ENCODE data around the gene UNC5B. TPM values are rescaled to one million over a fixed set of nuclear protein-coding genes. Genes with fewer than 3 reads are reported as not detected.

UNC5B gene
- total and polyA plus RNA-seq, 2 experiments from 2014 or later: 2.7 to 6.5 TPM

GRCh38 chr10:71312220-71312619 is 99.8 kb downstream of the UNC5B start:
- no peaks in the 10 kb centered on the region; the same call in 1 of the 2 replicates for H3K27me3 ChIP-seq (replicated peaks; ENCODE audit: insufficient read depth)
- H3K9ac ChIP-seq: no peak overlapping the region
- H3K9me2 ChIP-seq (ENCODE audit: insufficient read depth): no peaks in the 10 kb centered on the region
- H3K79me2 ChIP-seq (ENCODE audit: insufficient read depth): no peaks in the 10 kb centered on the region
- H3K4me2 ChIP-seq (ENCODE audit: unreplicated experiment): no peak overlapping the region
- H3F3A ChIP-seq (ENCODE audit: insufficient read depth): no peaks in the 10 kb centered on the region
- peaks cover 11% of the 10 kb centered on the region for H3K4me1 ChIP-seq (ENCODE audit: insufficient read depth)
- no peaks in the 10 kb centered on the region for H4K20me1 ChIP-seq (ENCODE audit: insufficient read depth)
- no peaks in the 10 kb centered on the region for H3K36me3 ChIP-seq (ENCODE audit: low read depth)
- no peak for TF ChIP-seq EZH2 (IDR thresholded peaks at IDR 0.05; ENCODE audit: insufficient read depth, poor library complexity, severe bottlenecking)
- no peak for TF ChIP-seq EZH2phosphoT487 (IDR thresholded peaks at IDR 0.05; ENCODE audit: insufficient read depth, low read depth)
- DNase-seq: no peak
- WGBS, 2 experiments (ENCODE audit: low coverage in 1 of 2, low lambda C conversion rate in 2 of 2, missing lambda C conversion rate in 2 of 2): 92 to 95% methylated on average over 1 of the region's 1 CpG
- H3K9me3 ChIP-seq (ENCODE audit: low read depth): no peaks in the 10 kb centered on the region
- no peak overlapping the region for H3K4me3 ChIP-seq
- in situ Hi-C loops (cut with MboI): no loop called here
- no peak overlapping the region for H2AFZ ChIP-seq
- no peak overlapping the region for H3K27ac ChIP-seq

GRCh38 chr10:71312811-71313789 is 100.7 kb downstream of the UNC5B start:
- Histone ChIP-seq H3K4me2 (ENCODE audit: unreplicated experiment) (no peak overlapping the region), H4K20me1 (ENCODE audit: insufficient read depth) (no peaks in the 10 kb centered on the region), H3F3A (ENCODE audit: insufficient read depth) (no peaks in the 10 kb centered on the region), H3K9me3 (ENCODE audit: low read depth) (no peaks in the 10 kb centered on the region), H3K27me3 (replicated peaks; ENCODE audit: insufficient read depth) (no peaks in the 10 kb centered on the region; the same call in 1 of the 2 replicates), H3K27ac (no peak overlapping the region), H3K79me2 (ENCODE audit: insufficient read depth) (no peaks in the 10 kb centered on the region), H2AFZ (peak overlapping the region; percentile 79), H3K4me1 (ENCODE audit: insufficient read depth) (peaks cover 11% of the 10 kb centered on the region), H3K9ac (peak overlapping the region; percentile 25; the same call in 1 of the 2 replicates), H3K4me3 (no peak overlapping the region), H3K9me2 (ENCODE audit: insufficient read depth) (no peaks in the 10 kb centered on the region), H3K36me3 (ENCODE audit: low read depth) (no peaks in the 10 kb centered on the region)
- peak; percentile 72 for DNase-seq
- in situ Hi-C loops (cut with MboI): no loop called here
- no peak for TF ChIP-seq EZH2 (IDR thresholded peaks at IDR 0.05; ENCODE audit: insufficient read depth, poor library complexity, severe bottlenecking)
- TF ChIP-seq EZH2phosphoT487 (IDR thresholded peaks at IDR 0.05; ENCODE audit: insufficient read depth, low read depth): no peak
- WGBS, 2 experiments (ENCODE audit: low coverage in 1 of 2, low lambda C conversion rate in 2 of 2, missing lambda C conversion rate in 2 of 2): 12 to 13% methylated on average over 19 of the region's 19 CpGs

GRCh38 chr10:71314028-71314693 is 101.8 kb downstream of the UNC5B start:
- H3K9me3 ChIP-seq (ENCODE audit: low read depth): no peaks in the 10 kb centered on the region
- no peak for TF ChIP-seq EZH2 (IDR thresholded peaks at IDR 0.05; ENCODE audit: insufficient read depth, poor library complexity, severe bottlenecking)
- no peak for TF ChIP-seq EZH2phosphoT487 (IDR thresholded peaks at IDR 0.05; ENCODE audit: insufficient read depth, low read depth)
- no peaks in the 10 kb centered on the region; the same call in 1 of the 2 replicates for H3K27me3 ChIP-seq (replicated peaks; ENCODE audit: insufficient read depth)
- peaks cover 11% of the 10 kb centered on the region for H3K4me1 ChIP-seq (ENCODE audit: insufficient read depth)
- no peaks in the 10 kb centered on the region for H3K9me2 ChIP-seq (ENCODE audit: insufficient read depth)
- 3 to 4% methylated on average over 17 to 20 of the region's 21 CpGs for whole genome bisulfite sequencing, 2 experiments (ENCODE audit: low coverage in 1 of 2, low lambda C conversion rate in 2 of 2, missing lambda C conversion rate in 2 of 2)
- peak; percentile 65 for DNase-seq
- H2AFZ ChIP-seq: peak overlapping the region; percentile 79
- no peak overlapping the region for H3K27ac ChIP-seq
- no peaks in the 10 kb centered on the region for H4K20me1 ChIP-seq (ENCODE audit: insufficient read depth)
- H3K4me2 ChIP-seq (ENCODE audit: unreplicated experiment): peak overlapping the region; percentile 16
- no peaks in the 10 kb centered on the region for H3F3A ChIP-seq (ENCODE audit: insufficient read depth)
- H3K4me3 ChIP-seq: no peak overlapping the region
- H3K9ac ChIP-seq: peak overlapping the region; percentile 25; the same call in 1 of the 2 replicates
- in situ Hi-C loops (cut with MboI): no loop called here
- H3K79me2 ChIP-seq (ENCODE audit: insufficient read depth): no peaks in the 10 kb centered on the region
- no peaks in the 10 kb centered on the region for H3K36me3 ChIP-seq (ENCODE audit: low read depth)

GRCh38 chr10:71314694-71315225 is 102.4 kb downstream of the UNC5B start:
- Histone ChIP-seq H3K4me3 (no peak overlapping the region), H2AFZ (0 out of 2 replicates have a peak overlapping the region, but pooled peaks have one; percentile 28)

More at GRCh38 chr10:71314694-71315225, 102.4 kb downstream of the UNC5B start:
- Histone ChIP-seq H3K4me2 (ENCODE audit: unreplicated experiment) (no peak overlapping the region), H3K27me3 (replicated peaks; ENCODE audit: insufficient read depth) (no peaks in the 10 kb centered on the region; the same call in 1 of the 2 replicates), H3K36me3 (ENCODE audit: low read depth) (no peaks in the 10 kb centered on the region), H3K79me2 (ENCODE audit: insufficient read depth) (no peaks in the 10 kb centered on the region), H3K9me2 (ENCODE audit: insufficient read depth) (no peaks in the 10 kb centered on the region), H3K4me1 (ENCODE audit: insufficient read depth) (peaks cover 11% of the 10 kb centered on the region), H4K20me1 (ENCODE audit: insufficient read depth) (no peaks in the 10 kb centered on the region), H3K27ac (no peak overlapping the region), H3K9ac (no peak overlapping the region), H3K9me3 (ENCODE audit: low read depth) (no peaks in the 10 kb centered on the region), H3F3A (ENCODE audit: insufficient read depth) (no peaks in the 10 kb centered on the region)
- DNase-seq: no peak
- 39 to 41% methylated on average over 10 to 11 of the region's 11 CpGs for WGBS, 2 experiments (ENCODE audit: low coverage in 1 of 2, low lambda C conversion rate in 2 of 2, missing lambda C conversion rate in 2 of 2)
- no peak for TF ChIP-seq EZH2phosphoT487 (IDR thresholded peaks at IDR 0.05; ENCODE audit: insufficient read depth, low read depth)
- in situ Hi-C loops (cut with MboI): no loop called here
